Trophoblast cell (in vitro differentiated cells and primary cell): Measurements from ENCODE around the gene RIMBP2.

Experiments
- DNase-seq, 2 donors: peaks; one replicate each; pipeline ENCODE4 v3.0.0-alpha.2; 2016
- H2AFZ ChIP-seq: 2 replicates; pipeline ENCODE4 v1.6.1; 2013; ENCODE audit warnings: low read length, moderate library complexity, mild to moderate bottlenecking; ENCODE audit not compliant: insufficient read depth, poor library complexity
- H2AK5ac ChIP-seq: 2 replicates; pipeline ENCODE4 v1.6.1; 2013; ENCODE audit warnings: mild to moderate bottlenecking, low read length
- H2BK120ac ChIP-seq: 2 replicates; pipeline ENCODE4 v1.6.1; 2013; ENCODE audit warnings: low read length, mild to moderate bottlenecking, moderate library complexity; ENCODE audit not compliant: insufficient read depth, poor library complexity
- H2BK12ac ChIP-seq: 2 replicates; pipeline ENCODE4 v1.6.1; 2013; ENCODE audit warnings: mild to moderate bottlenecking, low read length, moderate library complexity
- H2BK5ac ChIP-seq: 2 replicates; pipeline ENCODE4 v1.6.1; 2013; ENCODE audit warnings: low read length, low read depth, moderate library complexity, mild to moderate bottlenecking; ENCODE audit not compliant: poor library complexity
- H3K14ac ChIP-seq: 2 replicates; pipeline ENCODE4 v1.6.1; 2013; ENCODE audit warnings: mild to moderate bottlenecking, low read length
- H3K18ac ChIP-seq: 2 replicates; pipeline ENCODE4 v1.6.1; 2013; ENCODE audit warnings: mild to moderate bottlenecking, low read length
- H3K23ac ChIP-seq: 2 replicates; pipeline ENCODE4 v1.6.1; 2013; ENCODE audit warnings: low read length
- H3K27ac ChIP-seq: 2 replicates; pipeline ENCODE4 v1.5.1; 2013; ENCODE audit warnings: low read depth, mild to moderate bottlenecking, inconsistent platforms, low read length, moderate library complexity
- H3K27me3 ChIP-seq: 2 replicates; pipeline ENCODE4 v1.6.1; 2013; ENCODE audit warnings: inconsistent platforms, mild to moderate bottlenecking, low read length, moderate library complexity; ENCODE audit not compliant: insufficient read depth
- H3K36me3 ChIP-seq, 2 experiments: 1 replicate in 1 of 2; 2 replicates in 1 of 2; pipeline ENCODE4 v1.6.1; 2013; ENCODE audit warnings: low read length in 2 of 2, mild to moderate bottlenecking in 2 of 2, moderate library complexity in 1 of 2; ENCODE audit not compliant: insufficient read depth in 2 of 2, control insufficient read depth in 1 of 2
- H3K4ac ChIP-seq: 2 replicates; pipeline ENCODE4 v1.6.1; 2013; ENCODE audit warnings: low read depth, mild to moderate bottlenecking, low read length, moderate library complexity
- H3K4me1 ChIP-seq, 2 experiments: 1 replicate in 1 of 2; 2 replicates in 1 of 2; pipeline ENCODE4 v1.6.1; 2013; ENCODE audit warnings: low read length in 2 of 2, mild to moderate bottlenecking in 2 of 2, moderate library complexity in 1 of 2; ENCODE audit not compliant: insufficient read depth in 2 of 2, control insufficient read depth in 1 of 2
- H3K4me2 ChIP-seq: 2 replicates; pipeline ENCODE4 v1.6.1; 2013; ENCODE audit warnings: inconsistent platforms, mild to moderate bottlenecking, low read length, moderate library complexity
- H3K4me3 ChIP-seq: 2 replicates; pipeline ENCODE4 v1.5.1; 2013; ENCODE audit warnings: mild to moderate bottlenecking, low read depth, low read length, inconsistent platforms
- H3K79me1 ChIP-seq: one replicate; pipeline ENCODE4 v1.6.1; 2013; ENCODE audit warnings: low read length
- H3K79me2 ChIP-seq: 2 replicates; pipeline ENCODE4 v1.6.1; 2013; ENCODE audit warnings: low read length, mild to moderate bottlenecking; ENCODE audit not compliant: control insufficient read depth, insufficient read depth, poor library complexity
- H3K9ac ChIP-seq: 2 replicates; pipeline ENCODE4 v1.6.1; 2013; ENCODE audit warnings: mild to moderate bottlenecking, low read length
- H3K9me3 ChIP-seq: 2 replicates; pipeline ENCODE4 v1.6.1; 2013; ENCODE audit warnings: low read depth, mild to moderate bottlenecking, control low read depth, inconsistent platforms, low read length; ENCODE audit not compliant: insufficient read depth
- H4K12ac ChIP-seq: 2 replicates; pipeline ENCODE4 v1.6.1; 2013; ENCODE audit warnings: low read depth, mild to moderate bottlenecking, low read length, moderate library complexity
- H4K8ac ChIP-seq: 2 replicates; pipeline ENCODE4 v1.6.1; 2013; ENCODE audit warnings: low read depth, mild to moderate bottlenecking, low read length, moderate library complexity
- H4K91ac ChIP-seq: one replicate; pipeline ENCODE4 v1.6.1; 2013; ENCODE audit warnings: low read depth, mild to moderate bottlenecking, low read length, moderate library complexity
- WGBS: extraction: QIAGEN DNeasy Blood & Tissue Kit; methylation state at CpG from one replicate; pipeline ENCODE4 v1.1.7; 2013; ENCODE audit warnings: missing lambda C conversion rate; ENCODE audit not compliant: insufficient read length, insufficient coverage; ENCODE audit errors: extremely low coverage; 5-methylcytosine and 5-hydroxymethylcytosine counted together

Gene RIMBP2

GRCh38 chr12:130367523-130367922 is 348.6 kb downstream of the RIMBP2 start:
- no peak overlapping the region for H4K12ac ChIP-seq
- H3K14ac ChIP-seq, result no peak overlapping the region
- H3K79me2 ChIP-seq, result no peaks in the 10 kb centered on the region
- H3K27me3 ChIP-seq, result no peaks in the 10 kb centered on the region
- H3K23ac ChIP-seq, result no peak overlapping the region
- no CpG with 5 or more reads among the region's 13 CpGs for WGBS
- H3K27ac ChIP-seq, result no peak overlapping the region
- H4K91ac ChIP-seq, result no peak overlapping the region
- H3K9ac ChIP-seq, result no peak overlapping the region
- no peak for DNase-seq
- H3K9me3 ChIP-seq, result peaks cover 2% of the 10 kb centered on the region
- H2BK5ac ChIP-seq, result no peak overlapping the region
- H3K36me3 ChIP-seq, result no peaks in the 10 kb centered on the region
- no peaks in the 10 kb centered on the region for H3K79me1 ChIP-seq
- no peak overlapping the region for H2AK5ac ChIP-seq
- H3K4me3 ChIP-seq, result no peak overlapping the region
- H2AFZ ChIP-seq, result no peak overlapping the region
- H3K4ac ChIP-seq, result no peak overlapping the region
- no peak overlapping the region for H2BK12ac ChIP-seq
- no peak overlapping the region for H4K8ac ChIP-seq
- H3K18ac ChIP-seq, result no peak overlapping the region
- no peaks in the 10 kb centered on the region for H3K4me1 ChIP-seq
- H3K4me2 ChIP-seq, result no peak overlapping the region
- no peak overlapping the region for H2BK120ac ChIP-seq

GRCh38 chr12:130367003-130367402 is 349.1 kb downstream of the RIMBP2 start:
- Histone ChIP-seq H2BK12ac (no peak overlapping the region), H3K36me3 (no peaks in the 10 kb centered on the region), H2BK120ac (no peak overlapping the region), H3K79me1 (no peaks in the 10 kb centered on the region), H4K8ac (no peak overlapping the region), H3K9ac (no peak overlapping the region), H3K14ac (no peak overlapping the region), H3K4me1 (no peaks in the 10 kb centered on the region), H3K79me2 (no peaks in the 10 kb centered on the region), H3K4ac (no peak overlapping the region), H2BK5ac (no peak overlapping the region), H3K4me2 (no peak overlapping the region), H2AK5ac (no peak overlapping the region), H2AFZ (no peak overlapping the region), H3K4me3 (no peak overlapping the region), H4K91ac (no peak overlapping the region), H3K9me3 (peaks cover 2% of the 10 kb centered on the region), H3K18ac (no peak overlapping the region), H3K27ac (no peak overlapping the region), H4K12ac (no peak overlapping the region), H3K23ac (no peak overlapping the region), H3K27me3 (no peaks in the 10 kb centered on the region)
- DNase-seq, result no peak
- WGBS, result no CpG with 5 or more reads among the region's 2 CpGs

GRCh38 chr12:130366159-130366558 is 349.9 kb downstream of the RIMBP2 start:
- H3K4me3 ChIP-seq, result no peak overlapping the region
- WGBS, result no CpG with 5 or more reads among the region's 7 CpGs
- H3K79me1 ChIP-seq, result no peaks in the 10 kb centered on the region
- no peak overlapping the region for H3K4me2 ChIP-seq
- H3K9me3 ChIP-seq, result peaks cover 2% of the 10 kb centered on the region
- no peak overlapping the region for H4K12ac ChIP-seq
- no peak overlapping the region for H2AFZ ChIP-seq
- H3K27me3 ChIP-seq, result no peaks in the 10 kb centered on the region
- no peaks in the 10 kb centered on the region for H3K36me3 ChIP-seq
- no peak overlapping the region for H3K9ac ChIP-seq
- H2BK5ac ChIP-seq, result no peak overlapping the region
- H2AK5ac ChIP-seq, result no peak overlapping the region
- no peak overlapping the region for H4K8ac ChIP-seq
- no peak overlapping the region for H3K14ac ChIP-seq
- no peaks in the 10 kb centered on the region for H3K79me2 ChIP-seq
- no peaks in the 10 kb centered on the region for H3K4me1 ChIP-seq
- DNase-seq, result no peak
- no peak overlapping the region for H3K27ac ChIP-seq
- H4K91ac ChIP-seq, result no peak overlapping the region
- H3K18ac ChIP-seq, result no peak overlapping the region
- H3K4ac ChIP-seq, result no peak overlapping the region
- H3K23ac ChIP-seq, result no peak overlapping the region
- H2BK120ac ChIP-seq, result no peak overlapping the region
- no peak overlapping the region for H2BK12ac ChIP-seq

GRCh38 chr12:130364578-130364977 is 351.5 kb downstream of the RIMBP2 start:
- Histone ChIP-seq H3K27me3 (no peaks in the 10 kb centered on the region), H3K4me2 (no peak overlapping the region), H3K23ac (no peak overlapping the region), H3K4me1 (no peaks in the 10 kb centered on the region), H3K14ac (no peak overlapping the region), H2AK5ac (no peak overlapping the region), H2BK12ac (no peak overlapping the region), H4K12ac (no peak overlapping the region), H2AFZ (no peak overlapping the region), H3K18ac (no peak overlapping the region), H3K9ac (no peak overlapping the region), H4K91ac (no peak overlapping the region), H3K79me1 (no peaks in the 10 kb centered on the region), H3K9me3 (peaks cover 2% of the 10 kb centered on the region), H4K8ac (no peak overlapping the region), H2BK5ac (no peak overlapping the region), H3K4ac (no peak overlapping the region), H3K36me3 (no peaks in the 10 kb centered on the region), H3K27ac (no peak overlapping the region), H3K79me2 (no peaks in the 10 kb centered on the region), H2BK120ac (no peak overlapping the region), H3K4me3 (no peak overlapping the region)
- peak in 1 of 2 donors; percentile 3 for DNase-seq
- no CpG with 5 or more reads among the region's 2 CpGs for WGBS
